HG03025 (cell line): ENCODE results near the gene NR5A1.

Source experiments
- ATAC-seq: cut with Tn5 transposase; IDR thresholded peaks from one replicate; pipeline ENCODE4 v1.9.1; 2021; ENCODE audit warnings: mild to moderate bottlenecking, moderate library complexity; ENCODE audit not compliant: unreplicated experiment, low FRiP score

The NR5A1 gene

GRCh38 chr9:124448019-124448418 lies 59.2 kb downstream of the NR5A1 start:
- no peak for ATAC-seq

DNA sequence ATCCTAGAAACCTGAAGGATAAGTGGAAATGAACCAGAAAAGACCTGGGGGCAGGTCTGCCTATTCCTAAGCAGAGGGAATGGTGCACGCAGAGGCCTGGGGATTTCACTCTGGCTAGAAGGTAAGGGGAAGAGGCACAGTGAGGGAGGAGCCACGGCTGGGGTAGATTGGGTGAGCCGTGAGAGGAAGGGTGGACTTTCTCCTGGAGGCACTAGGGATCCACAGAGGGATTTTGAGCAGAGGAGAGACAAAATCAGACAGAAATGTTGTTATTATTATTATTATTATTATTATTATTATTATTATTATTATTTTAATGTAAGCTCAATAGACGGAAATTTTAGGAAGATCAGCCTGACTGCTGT lies 59.9 kb downstream of the NR5A1 start:
- ATAC-seq = no peak

- ATAC-seq = no peak
Observed at GRCh38 chr9:124444166-124444565, 63.0 kb downstream of the NR5A1 start.

DNA sequence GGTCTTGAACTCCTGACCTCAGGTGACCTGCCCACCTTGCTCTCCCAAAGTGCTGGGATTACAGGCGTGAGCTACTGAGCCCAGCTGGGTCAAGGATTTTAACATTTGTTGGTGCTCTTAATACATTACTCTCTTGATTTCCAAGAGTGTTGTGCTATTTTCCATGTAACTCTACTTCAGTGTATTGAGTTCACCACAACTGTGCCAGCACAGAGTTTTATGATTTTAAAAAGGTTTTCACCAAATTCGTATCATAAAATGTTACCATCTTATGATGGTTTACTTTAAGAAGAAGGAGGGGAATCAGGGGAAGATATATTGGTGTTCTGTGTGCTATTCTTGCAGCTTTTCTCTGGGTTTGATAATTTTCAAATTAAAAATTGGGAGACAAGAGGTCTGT lies 63.6 kb downstream of the NR5A1 start:
- no peak for ATAC-seq

GRCh38 chr9:124442826-124443225 lies 64.4 kb downstream of the NR5A1 start:
- no peak for ATAC-seq

- no peak for ATAC-seq
Observed at GRCh38 chr9:124442379-124442778, 64.8 kb downstream of the NR5A1 start.

DNA sequence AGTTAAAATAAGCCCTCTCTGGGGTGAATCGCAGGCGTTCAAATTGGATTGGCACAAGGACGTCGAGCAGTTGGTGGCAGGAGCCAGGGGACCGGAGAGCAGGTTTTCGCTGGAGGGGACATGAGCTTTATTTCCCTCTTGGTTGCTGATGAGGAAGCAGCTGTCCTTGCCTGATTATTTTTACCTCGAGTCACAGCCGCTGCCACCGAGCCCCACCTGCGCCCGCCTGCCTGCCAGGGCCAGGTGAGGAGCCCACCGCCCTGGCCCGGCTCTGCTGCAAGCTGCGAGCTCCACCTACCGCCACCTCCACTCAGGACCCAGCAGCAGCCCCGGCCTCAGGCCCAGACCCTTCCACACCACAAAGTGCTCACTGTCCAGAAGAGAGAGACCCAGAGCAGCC lies 65.9 kb downstream of the NR5A1 start:
- ATAC-seq = no peak

DNA sequence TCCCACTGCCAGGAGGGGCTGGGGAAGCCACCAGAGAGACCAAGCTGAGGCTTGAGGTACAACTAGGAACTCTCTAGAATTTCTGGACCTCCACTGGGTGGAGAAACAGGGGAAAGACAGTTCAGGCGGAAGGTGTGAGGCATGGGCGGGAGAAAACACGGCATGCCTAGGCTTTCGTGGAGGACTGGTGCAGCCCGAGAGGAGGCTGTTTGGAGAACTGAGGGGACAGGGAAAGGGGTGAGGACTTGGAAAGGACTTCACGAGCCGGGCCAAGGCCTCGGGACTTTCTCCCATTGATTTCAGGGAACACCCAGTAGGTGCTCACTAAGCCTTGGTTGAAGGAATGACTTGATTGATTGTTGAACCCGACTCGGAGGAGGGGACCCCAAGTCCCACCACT lies 66.4 kb downstream of the NR5A1 start:
- ATAC-seq = no peak

GRCh38 chr9:124439686-124440243 lies 67.4 kb downstream of the NR5A1 start:
- ATAC-seq = no peak

DNA sequence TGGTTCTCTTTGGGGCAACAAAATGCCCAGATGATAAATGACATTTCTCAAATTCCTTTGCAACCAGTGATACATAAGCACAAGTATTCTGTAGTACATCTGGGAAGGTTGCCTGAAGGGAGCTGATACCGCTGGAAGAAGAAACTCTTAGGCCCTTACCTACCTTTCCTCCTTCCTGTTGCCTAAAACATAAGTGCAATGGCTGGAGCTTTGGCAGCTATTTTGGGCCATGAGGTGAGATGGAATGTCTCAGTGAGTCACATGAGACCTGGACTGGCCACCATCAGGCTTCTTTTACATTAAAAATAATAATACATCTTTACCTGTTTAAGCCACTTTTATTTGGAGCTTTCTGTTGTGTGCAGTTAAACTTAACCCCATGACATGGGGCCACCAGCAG lies 68.1 kb downstream of the NR5A1 start:
- ATAC-seq = no peak

DNA sequence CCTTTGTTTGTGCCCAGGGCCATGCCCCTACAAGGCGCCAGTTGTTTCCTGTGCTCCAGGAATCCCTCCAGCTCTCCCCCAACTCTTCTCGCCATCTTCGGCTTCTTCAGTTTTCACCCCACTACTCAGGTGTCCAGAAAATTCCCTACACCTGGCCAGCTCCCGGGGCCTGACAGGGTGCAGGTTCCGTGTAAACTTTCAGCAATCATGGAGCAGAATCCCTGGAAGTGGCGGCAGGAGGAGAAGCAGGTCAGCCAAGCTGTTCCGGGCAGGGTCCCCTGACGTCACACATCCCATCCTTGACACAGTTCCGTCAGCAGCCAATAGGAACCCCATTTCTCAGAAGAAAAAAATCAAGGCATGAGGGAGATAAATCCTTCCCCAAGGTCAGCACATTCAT lies 69.1 kb downstream of the NR5A1 start:
- ATAC-seq = no peak

DNA sequence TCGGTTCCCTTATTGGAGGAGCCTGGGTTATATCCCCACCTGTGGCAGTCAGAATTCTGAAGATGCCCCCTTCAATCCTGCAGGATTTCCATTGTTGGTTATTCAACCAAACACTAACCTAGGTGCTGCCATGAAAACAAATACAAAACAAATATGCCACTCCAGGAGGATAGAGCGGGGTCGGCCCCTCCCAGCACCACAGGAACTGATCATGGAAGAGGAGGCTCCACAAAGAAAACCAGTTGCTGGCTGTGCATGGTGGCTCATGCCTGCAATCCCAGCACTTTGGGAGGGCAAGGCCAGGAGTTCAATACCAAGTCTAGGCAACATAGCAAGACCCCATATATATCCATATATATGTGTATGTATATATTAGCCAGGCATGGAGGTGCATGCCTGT lies 70.1 kb downstream of the NR5A1 start:
- no peak for ATAC-seq

GRCh38 chr9:124436320-124436719 lies 70.9 kb downstream of the NR5A1 start:
- ATAC-seq = no peak
